Progenitor cell of endocrine pancreas (in vitro differentiated cells): ENCODE results near the gene SLC39A13. TPM values are rescaled to one million over a fixed set of nuclear protein-coding genes. Genes with fewer than 3 reads are reported as not detected.

Source experiments
- DNase-seq: peaks from one replicate; pipeline ENCODE4 v3.0.0; 2021; ENCODE audit warnings: low spot score; ENCODE audit not compliant: unreplicated experiment
- H3K27ac Mint-ChIP-seq: 2 replicates; pipeline ENCODE4 v1.8.0; 2021; ENCODE audit warnings: mild to moderate bottlenecking, moderate library complexity, mixed read lengths
- H3K27me3 Mint-ChIP-seq: 2 replicates; pipeline ENCODE4 v1.8.0; 2021; ENCODE audit warnings: mixed read lengths
- H3K36me3 Mint-ChIP-seq: 2 replicates; pipeline ENCODE4 v1.8.0; 2022; ENCODE audit warnings: mixed read lengths; ENCODE audit not compliant: insufficient read depth
- H3K4me1 Mint-ChIP-seq: 2 replicates; pipeline ENCODE4 v1.8.0; 2021; ENCODE audit warnings: low read depth, mixed read lengths
- H3K4me3 Mint-ChIP-seq: 2 replicates; pipeline ENCODE4 v1.8.0; 2021; ENCODE audit warnings: low read depth, mild to moderate bottlenecking, moderate library complexity, mixed read lengths
- H3K9me3 Mint-ChIP-seq: 2 replicates; pipeline ENCODE4 v1.8.0; 2021; ENCODE audit warnings: low read depth, mixed read lengths
- total RNA-seq: library from RNA; stranded (reverse); gene quantifications from 2 replicates; pipeline ENCODE4 v1.2.1, GENCODE V29; 2021
- TF ChIP-seq, protein P1 (sequence below): fragments of 200-600 bp; sonication (generic); IDR thresholded peaks from one replicate; pipeline ENCODE4 v1.5.0; 2021; ENCODE audit warnings: antibody characterized with exemption, mild to moderate bottlenecking; ENCODE audit not compliant: unreplicated experiment

The SLC39A13 gene
- total RNA-seq, 1 donor from 2014 or later, result 42.4 TPM

DNA sequence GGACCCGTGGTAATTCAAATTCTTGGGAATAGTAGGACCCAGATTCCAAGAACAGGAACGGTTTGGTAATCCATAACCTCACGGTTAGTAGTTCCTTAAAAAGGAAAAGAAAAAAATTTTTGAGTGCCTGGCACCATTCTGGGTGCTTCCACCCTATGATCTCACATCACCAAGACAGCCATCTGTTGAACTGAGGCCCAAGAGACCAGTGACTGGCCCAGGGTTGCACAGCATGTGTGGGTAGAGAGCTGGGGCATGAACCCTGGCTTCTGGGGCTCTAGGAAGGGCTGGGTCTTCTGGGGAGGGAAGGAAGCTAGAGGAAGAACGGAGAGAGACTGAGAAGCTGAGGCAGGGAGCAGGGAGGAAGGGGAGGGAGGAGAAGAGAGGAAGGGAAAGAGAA, 25.3 kb upstream of the SLC39A13 start:
- H3K27ac Mint-ChIP-seq, result no peak overlapping the region
- no peaks in the 10 kb centered on the region for H3K36me3 Mint-ChIP-seq
- no peak overlapping the region for H3K4me3 Mint-ChIP-seq
- no peaks in the 10 kb centered on the region for H3K9me3 Mint-ChIP-seq
- no peaks in the 10 kb centered on the region for H3K4me1 Mint-ChIP-seq
- no peak for DNase-seq
- peaks cover 6% of the 10 kb centered on the region for H3K27me3 Mint-ChIP-seq
- TF ChIP-seq, protein P1, sequence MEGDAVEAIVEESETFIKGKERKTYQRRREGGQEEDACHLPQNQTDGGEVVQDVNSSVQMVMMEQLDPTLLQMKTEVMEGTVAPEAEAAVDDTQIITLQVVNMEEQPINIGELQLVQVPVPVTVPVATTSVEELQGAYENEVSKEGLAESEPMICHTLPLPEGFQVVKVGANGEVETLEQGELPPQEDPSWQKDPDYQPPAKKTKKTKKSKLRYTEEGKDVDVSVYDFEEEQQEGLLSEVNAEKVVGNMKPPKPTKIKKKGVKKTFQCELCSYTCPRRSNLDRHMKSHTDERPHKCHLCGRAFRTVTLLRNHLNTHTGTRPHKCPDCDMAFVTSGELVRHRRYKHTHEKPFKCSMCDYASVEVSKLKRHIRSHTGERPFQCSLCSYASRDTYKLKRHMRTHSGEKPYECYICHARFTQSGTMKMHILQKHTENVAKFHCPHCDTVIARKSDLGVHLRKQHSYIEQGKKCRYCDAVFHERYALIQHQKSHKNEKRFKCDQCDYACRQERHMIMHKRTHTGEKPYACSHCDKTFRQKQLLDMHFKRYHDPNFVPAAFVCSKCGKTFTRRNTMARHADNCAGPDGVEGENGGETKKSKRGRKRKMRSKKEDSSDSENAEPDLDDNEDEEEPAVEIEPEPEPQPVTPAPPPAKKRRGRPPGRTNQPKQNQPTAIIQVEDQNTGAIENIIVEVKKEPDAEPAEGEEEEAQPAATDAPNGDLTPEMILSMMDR, result no peak

DNA sequence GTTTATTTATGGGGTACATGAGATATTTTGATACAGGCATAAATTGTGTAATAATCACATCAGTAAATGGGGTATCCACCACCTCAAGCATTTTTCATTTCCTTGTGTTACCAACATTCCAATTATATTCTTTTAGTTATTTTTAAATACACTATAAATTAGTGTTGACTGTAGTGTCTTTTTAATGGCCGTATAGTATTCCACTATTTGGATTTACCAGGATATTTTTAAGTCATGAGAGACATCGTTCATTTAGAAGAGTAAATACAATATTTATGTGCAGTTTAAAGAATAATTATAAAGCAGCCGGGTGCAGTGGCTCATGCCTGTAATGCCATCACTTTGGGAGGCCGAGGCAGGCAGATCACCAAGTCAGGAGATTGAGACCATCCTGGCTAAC, 23.9 kb upstream of the SLC39A13 start:
- peaks cover 6% of the 10 kb centered on the region for H3K27me3 Mint-ChIP-seq
- no peaks in the 10 kb centered on the region for H3K4me1 Mint-ChIP-seq
- DNase-seq, result no peak
- no peaks in the 10 kb centered on the region for H3K36me3 Mint-ChIP-seq
- H3K9me3 Mint-ChIP-seq, result no peaks in the 10 kb centered on the region
- no peak overlapping the region for H3K4me3 Mint-ChIP-seq
- H3K27ac Mint-ChIP-seq, result no peak overlapping the region
- TF ChIP-seq, protein P1, result no peak

DNA sequence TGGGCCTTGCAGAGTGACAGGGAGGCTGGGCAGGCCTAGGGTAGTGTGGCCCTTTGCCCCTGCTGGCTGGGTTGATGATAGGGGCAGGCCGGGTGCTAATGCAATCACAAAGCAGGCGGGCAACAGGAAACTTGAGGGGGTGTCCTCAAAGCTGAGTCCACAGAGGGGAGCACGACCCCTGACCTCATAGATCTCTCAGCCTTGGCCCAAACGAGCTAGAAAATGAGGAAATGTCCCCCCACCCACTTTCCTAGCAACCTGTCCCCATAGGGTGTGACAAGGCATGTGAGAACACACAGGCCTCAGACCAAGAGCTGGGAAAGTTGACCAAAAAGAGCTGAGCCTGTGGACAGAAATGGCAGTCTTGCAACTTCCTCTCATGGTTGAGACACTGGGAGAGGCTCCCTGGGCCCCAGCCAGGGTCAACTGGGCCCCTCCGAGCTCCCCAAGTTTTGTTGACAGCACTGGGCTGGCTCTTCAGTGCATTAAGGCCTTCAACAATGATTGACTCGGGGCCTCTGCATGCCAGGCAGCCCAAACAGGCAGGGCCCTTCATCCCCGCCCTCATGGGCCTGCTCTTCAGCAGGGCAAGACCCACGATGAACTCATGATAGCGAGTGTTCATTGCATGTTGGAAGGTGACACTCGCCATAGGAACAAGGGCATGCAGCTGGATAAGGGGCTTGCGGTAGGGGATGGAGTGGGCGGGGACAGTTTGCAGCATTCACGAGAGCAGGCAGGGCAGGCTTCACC, 20.3 kb upstream of the SLC39A13 start:
- peaks cover 3% of the 10 kb centered on the region for H3K27me3 Mint-ChIP-seq
- no peak for DNase-seq
- H3K9me3 Mint-ChIP-seq, result no peaks in the 10 kb centered on the region
- no peak overlapping the region for H3K27ac Mint-ChIP-seq
- H3K4me1 Mint-ChIP-seq, result no peaks in the 10 kb centered on the region
- TF ChIP-seq, protein P1, result no peak
- no peaks in the 10 kb centered on the region for H3K36me3 Mint-ChIP-seq
- H3K4me3 Mint-ChIP-seq, result no peak overlapping the region

DNA sequence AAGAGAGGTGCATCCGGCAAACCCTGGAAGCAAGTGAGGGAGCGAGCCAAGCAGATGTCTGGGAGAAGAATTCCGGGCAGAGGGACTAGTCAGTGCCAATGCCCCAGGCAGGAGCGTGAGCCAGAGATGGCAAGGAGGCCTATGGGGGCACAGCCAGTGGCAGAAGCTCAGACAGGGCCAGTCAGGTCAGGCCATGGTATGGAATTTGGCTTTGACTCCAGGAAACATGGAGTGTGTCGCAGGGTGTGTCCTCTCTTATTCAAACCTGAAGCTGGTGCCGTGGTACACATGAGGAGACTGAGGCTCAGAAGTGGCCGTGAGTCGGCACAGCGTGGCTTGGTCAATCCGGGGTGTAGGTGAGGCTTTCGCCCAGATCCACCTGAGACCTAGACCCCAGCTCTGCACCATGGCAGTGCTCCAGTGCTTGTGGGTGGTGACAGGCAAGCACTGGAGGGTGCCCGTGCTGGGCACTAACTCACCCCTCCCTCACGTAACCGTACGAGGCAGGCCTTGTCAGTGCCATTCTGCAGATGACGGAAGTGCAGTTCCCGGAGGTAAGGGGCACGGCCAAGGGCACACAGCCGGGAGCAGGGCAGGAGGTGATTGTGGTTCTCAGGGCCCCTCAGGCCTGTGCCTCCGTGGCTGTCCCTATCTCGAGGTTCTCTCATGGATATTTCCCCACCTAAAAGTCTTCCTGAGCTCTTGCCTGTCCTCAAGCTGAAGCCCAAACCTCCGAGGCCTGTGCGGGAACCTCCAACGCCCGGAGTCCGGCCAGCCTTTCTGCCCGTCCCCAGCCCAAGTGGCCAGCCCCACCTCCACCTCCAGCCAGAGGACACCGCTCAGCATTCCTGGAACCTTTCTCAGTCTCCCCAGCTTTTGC, 19.5 kb upstream of the SLC39A13 start:
- TF ChIP-seq, protein P1, result no peak
- Mint-ChIP-seq H3K4me1 (no peaks in the 10 kb centered on the region), H3K27me3 (no peaks in the 10 kb centered on the region), H3K4me3 (no peak overlapping the region), H3K36me3 (no peaks in the 10 kb centered on the region), H3K9me3 (no peaks in the 10 kb centered on the region), H3K27ac (no peak overlapping the region)
- DNase-seq, result no peak

DNA sequence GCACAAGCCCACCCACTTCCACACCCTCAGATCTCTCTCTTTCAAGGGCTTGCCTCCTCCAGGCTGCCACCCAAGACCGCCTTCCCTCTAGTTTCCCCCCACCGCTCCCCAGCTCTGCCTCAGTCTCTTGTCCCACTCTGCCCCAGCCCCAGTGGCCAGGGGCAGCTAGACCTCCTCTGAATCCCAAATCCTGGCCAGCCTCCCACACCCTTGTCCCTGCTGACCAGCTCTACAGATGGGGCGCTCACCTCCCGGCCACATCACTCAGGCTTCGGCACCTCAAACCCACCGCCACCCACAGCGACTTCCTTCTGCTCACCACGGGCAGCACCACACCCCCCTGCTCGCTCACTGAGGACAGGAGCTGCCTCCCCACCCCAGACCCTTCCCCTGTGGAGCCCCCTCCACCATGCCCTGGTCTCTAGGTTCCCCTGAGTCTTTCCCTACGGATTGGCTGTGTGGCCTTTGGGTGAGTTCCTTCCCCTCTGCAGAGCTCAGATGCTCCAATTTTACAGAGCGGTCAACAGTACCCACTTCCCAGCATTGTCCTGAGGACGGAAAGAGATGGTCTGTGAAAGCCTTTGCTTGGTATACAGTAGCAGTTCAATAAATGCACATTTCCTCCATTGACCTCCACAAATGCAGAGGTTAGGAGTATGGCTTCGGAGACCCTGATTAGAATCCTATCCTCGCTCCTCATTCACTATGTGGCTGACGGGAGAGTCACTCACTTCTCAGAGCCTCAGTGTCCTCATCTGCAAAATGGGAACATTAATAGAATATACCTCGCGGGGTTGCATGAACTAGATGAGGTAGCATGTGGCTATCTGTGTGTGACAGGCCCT, 18.6 kb upstream of the SLC39A13 start:
- H3K27me3 Mint-ChIP-seq, result no peaks in the 10 kb centered on the region
- H3K36me3 Mint-ChIP-seq, result no peaks in the 10 kb centered on the region
- no peaks in the 10 kb centered on the region for H3K9me3 Mint-ChIP-seq
- H3K4me3 Mint-ChIP-seq, result no peak overlapping the region
- H3K27ac Mint-ChIP-seq, result no peak overlapping the region
- H3K4me1 Mint-ChIP-seq, result no peaks in the 10 kb centered on the region
- DNase-seq, result no peak
- TF ChIP-seq, protein P1, result no peak
